GM23338 (cell line): ENCODE results near the gene PJA1. TPM values are rescaled to one million over a fixed set of nuclear protein-coding genes. Genes with fewer than 3 reads are reported as not detected.

Experiments
- ATAC-seq: fragments of 200-7000 bp; cut with Tn5 transposase; 3 replicates; pipeline ENCODE4 v1.9.1; 2020
- DNase-seq: peaks from one replicate; pipeline ENCODE4 v3.0.0-alpha.2; 2015; ENCODE audit warnings: low spot score
- H2AFZ ChIP-seq: fragments of 200-600 bp; sonication (generic); 2 replicates; pipeline ENCODE4 v1.8.0; 2016; ENCODE audit warnings: antibody characterized with exemption, mild to moderate bottlenecking, moderate library complexity
- H3F3A ChIP-seq: fragments of 200-600 bp; sonication (generic); replicated peaks from 2 replicates; pipeline ENCODE4 v1.8.0; 2017; ENCODE audit warnings: antibody characterized with exemption, mixed run types, low read depth
- H3K27ac ChIP-seq: fragments of 200-600 bp; sonication (generic); 2 replicates; pipeline ENCODE4 v1.6.1; 2016; ENCODE audit warnings: low read depth
- H3K27me3 ChIP-seq: fragments of 200-600 bp; sonication (generic); 2 replicates; pipeline ENCODE4 v1.8.0; 2016; ENCODE audit warnings: mild to moderate bottlenecking, mixed run types, moderate library complexity; ENCODE audit not compliant: insufficient read depth
- H3K36me3 ChIP-seq: fragments of 200-600 bp; sonication (generic); 2 replicates; pipeline ENCODE4 v1.8.0; 2016; ENCODE audit warnings: mild to moderate bottlenecking; ENCODE audit not compliant: insufficient read depth
- H3K4me1 ChIP-seq: fragments of 200-600 bp; sonication (generic); 2 replicates; pipeline ENCODE4 v1.8.0; 2016; ENCODE audit warnings: mild to moderate bottlenecking, moderate library complexity; ENCODE audit not compliant: insufficient read depth
- H3K4me2 ChIP-seq: fragments of 200-600 bp; sonication (generic); 2 replicates; pipeline ENCODE4 v1.7.1; 2017; ENCODE audit warnings: mixed run types
- H3K4me3 ChIP-seq: fragments of 200-600 bp; sonication (generic); 2 replicates; pipeline ENCODE4 v1.6.1; 2016; ENCODE audit warnings: mixed run types
- H3K79me2 ChIP-seq: fragments of 200-600 bp; sonication (generic); replicated peaks from 2 replicates; pipeline ENCODE4 v1.8.0; 2017; ENCODE audit warnings: mild to moderate bottlenecking; ENCODE audit not compliant: insufficient read depth
- H3K9me2 ChIP-seq: fragments of 200-600 bp; sonication (generic); 2 replicates; pipeline ENCODE4 v1.8.0; 2017; ENCODE audit not compliant: insufficient read depth
- H4K20me1 ChIP-seq: fragments of 200-600 bp; sonication (generic); replicated peaks from 2 replicates; pipeline ENCODE4 v1.8.0; 2017; ENCODE audit warnings: mild to moderate bottlenecking; ENCODE audit not compliant: insufficient read depth
- H3K27ac Mint-ChIP-seq: 2 replicates; pipeline ENCODE4 v1.8.0; 2020; ENCODE audit warnings: inconsistent platforms, mild to moderate bottlenecking, moderate library complexity, mixed read lengths
- H3K27me3 Mint-ChIP-seq: 3 replicates; pipeline ENCODE4 v1.8.0; 2022; ENCODE audit warnings: low read depth, mild to moderate bottlenecking, moderate library complexity, mixed read lengths, inconsistent platforms; ENCODE audit not compliant: insufficient read depth, poor library complexity
- H3K36me3 Mint-ChIP-seq: 3 replicates; pipeline ENCODE4 v1.8.0; 2021; ENCODE audit warnings: low read depth, mild to moderate bottlenecking, inconsistent platforms, moderate library complexity, mixed read lengths
- H3K4me1 Mint-ChIP-seq: 3 replicates; pipeline ENCODE4 v1.8.0; 2020; ENCODE audit warnings: mild to moderate bottlenecking, inconsistent platforms, mixed read lengths
- H3K4me3 Mint-ChIP-seq: 3 replicates; pipeline ENCODE4 v1.8.0; 2021; ENCODE audit warnings: moderate library complexity, mild to moderate bottlenecking, inconsistent platforms, mixed read lengths
- H3K9me3 Mint-ChIP-seq: 3 replicates; pipeline ENCODE4 v1.8.0; 2020; ENCODE audit warnings: moderate library complexity, mild to moderate bottlenecking, inconsistent platforms, mixed read lengths
- CREB1 ChIP-seq: fragments of 250-450 bp; sonication (Bioruptor Pico); IDR thresholded peaks from 2 replicates; pipeline ENCODE4 v1.5.0; 2020; ENCODE audit warnings: low read depth, mild to moderate bottlenecking, moderate library complexity
- CTCF ChIP-seq, 2 experiments: fragments of 200-600 bp in 1 of 2; sonication (generic) in 1 of 2; conservative IDR thresholded peaks; 2 replicates each; pipeline versions ENCODE4 v1.5.1 to v1.6.1; 2016 to 2017; ENCODE audit warnings: antibody characterized with exemption in 2 of 2, low read depth in 2 of 2, mild to moderate bottlenecking in 2 of 2, moderate library complexity in 1 of 2
- ETS1 ChIP-seq: IDR thresholded peaks from 2 replicates; pipeline ENCODE4 v1.6.1; 2016; ENCODE audit warnings: antibody characterized with exemption
- EZH2 ChIP-seq: fragments of 200-600 bp; sonication (generic); IDR thresholded peaks from one replicate; pipeline ENCODE4 v1.8.0; 2017; ENCODE audit warnings: antibody characterized with exemption, mild to moderate bottlenecking, low read depth; ENCODE audit not compliant: unreplicated experiment
- EZH2phosphoT487 ChIP-seq: fragments of 200-600 bp; sonication (generic); IDR thresholded peaks from one replicate; pipeline ENCODE4 v1.8.1; 2018; ENCODE audit warnings: antibody characterized with exemption; ENCODE audit not compliant: unreplicated experiment
- JUNB ChIP-seq: IDR thresholded peaks from one replicate; pipeline ENCODE4 v1.6.1; 2016; ENCODE audit warnings: antibody characterized with exemption; ENCODE audit not compliant: unreplicated experiment
- NANOG ChIP-seq: IDR thresholded peaks from 2 replicates; pipeline ENCODE4 v1.6.1; 2016; ENCODE audit warnings: antibody characterized with exemption, borderline replicate concordance
- POLR2AphosphoS5 ChIP-seq: IDR thresholded peaks from 2 replicates; pipeline ENCODE4 v1.6.1; 2016; ENCODE audit warnings: antibody characterized with exemption, low read depth
- REST ChIP-seq: IDR thresholded peaks from one replicate; pipeline ENCODE4 v1.6.1; 2018; ENCODE audit warnings: antibody characterized with exemption; ENCODE audit not compliant: unreplicated experiment
- STAT1 ChIP-seq: IDR thresholded peaks from one replicate; pipeline ENCODE4 v1.6.1; 2016; ENCODE audit warnings: antibody characterized with exemption; ENCODE audit not compliant: unreplicated experiment
- ZNF114 ChIP-seq: fragments of 250-450 bp; sonication (Bioruptor Pico); IDR thresholded peaks from 2 replicates; pipeline ENCODE4 v1.5.0; 2020; ENCODE audit warnings: mild to moderate bottlenecking, moderate library complexity
- ZNF331 ChIP-seq: fragments of 250-450 bp; sonication (Bioruptor Pico); IDR thresholded peaks from 2 replicates; pipeline ENCODE4 v1.5.0; 2020; ENCODE audit warnings: low read depth, mild to moderate bottlenecking, moderate library complexity
- ZNF462 ChIP-seq: fragments of 250-450 bp; sonication (Bioruptor Pico); IDR thresholded peaks from 2 replicates; pipeline ENCODE4 v1.5.0; 2020; ENCODE audit warnings: mild to moderate bottlenecking, moderate library complexity
- polyA plus RNA-seq: library from polyadenylated mRNA; unstranded; fragments of >200 nt; fragmentation: Nextera tagmentation; extraction: Ambion mirVana; gene quantifications from 2 replicates; pipeline ENCODE4 v1.2.1, GENCODE V29; 2016
- total RNA-seq: library from RNA; depleted of rRNA; stranded (reverse); fragments of >200 nt; shearing (Covaris generic); gene quantifications from 2 replicates; pipeline ENCODE4 v1.2.3, GENCODE V29; 2014

PJA1 gene
- total and polyA plus RNA-seq, 2 experiments from 2014 or later: 25.2 to 31.3 TPM

GRCh38 chrX:69120476-69120875 is 44.8 kb downstream of the PJA1 start:
- H4K20me1 ChIP-seq: no peaks in the 10 kb centered on the region
- H2AFZ ChIP-seq: no peak overlapping the region
- no peaks in the 10 kb centered on the region for H3K79me2 ChIP-seq
- H3K4me1 ChIP-seq: no peaks in the 10 kb centered on the region
- DNase-seq (no peak), ATAC-seq (no peak)
- H3K27me3 ChIP-seq: no peaks in the 10 kb centered on the region
- TF ChIP-seq JUNB: no peak
- TF ChIP-seq REST: no peak
- no peak for TF ChIP-seq CTCF (conservative IDR thresholded peaks at IDR 0.05; ENCODE audit: low read depth in 2 of 2)
- TF ChIP-seq STAT1: no peak
- no peak for TF ChIP-seq EZH2phosphoT487
- no peak for TF ChIP-seq NANOG
- TF ChIP-seq ZNF331 (CRISPR knock-in tag): no peak
- TF ChIP-seq CREB1: no peak
- TF ChIP-seq EZH2: no peak
- no peak for TF ChIP-seq ZNF114 (CRISPR knock-in tag)
- TF ChIP-seq ETS1: no peak
- no peak for TF ChIP-seq ZNF462
- no peak for TF ChIP-seq POLR2AphosphoS5
- H3K4me2 ChIP-seq: no peak overlapping the region
- Mint-ChIP-seq H3K27me3 (peaks cover 7% of the 10 kb centered on the region), H3K4me1 (peaks cover 5% of the 10 kb centered on the region; the same call in 1 of the 3 replicates), H3K27ac (no peak overlapping the region), H3K36me3 (no peaks in the 10 kb centered on the region), H3K9me3 (no peaks in the 10 kb centered on the region), H3K4me3 (no peak overlapping the region)
- no peak overlapping the region for H3K4me3 ChIP-seq
- no peaks in the 10 kb centered on the region for H3F3A ChIP-seq
- H3K36me3 ChIP-seq: no peaks in the 10 kb centered on the region
- no peak overlapping the region for H3K27ac ChIP-seq
- H3K9me2 ChIP-seq: no peaks in the 10 kb centered on the region
